ENCODE measurements around the gene AUTS2. TPM values are rescaled to one million over a fixed set of nuclear protein-coding genes. Genes with fewer than 3 reads are reported as not detected.

Gene AUTS2
- total RNA-seq, 4 donors from 2014 or later, result 14.9 to 27.2 (median 17.5) TPM

GRCh38 chr7:70766109-70766508 is 1167.8 kb downstream of the AUTS2 start:
- Histone ChIP-seq H3K27ac (no peak overlapping the region), H3K4me3 (replicated peaks in 1 of 3) (no peak overlapping the region), H3K27me3 (no peaks in the 10 kb centered on the region), H3K36me3 (no peaks in the 10 kb centered on the region), H3K4me1 (no peaks in the 10 kb centered on the region), H3K9me3 (no peaks in the 10 kb centered on the region)
- intact Hi-C loops (cut with DNase I), result no loop called here
- no peak for DNase-seq
- WGBS, 2 donors, result 98 to 99% methylated on average over 21 of the region's 21 CpGs
- TF ChIP-seq POLR2A (IDR thresholded peaks at IDR 0.05) (no peak), CTCF (IDR thresholded peaks at IDR 0.05) (no peak)

- H3K4me1 ChIP-seq, result no peaks in the 10 kb centered on the region
- DNase-seq, result no peak
- H3K27ac ChIP-seq, result no peak overlapping the region
- H3K9me3 ChIP-seq, result no peaks in the 10 kb centered on the region
- intact Hi-C loops (cut with DNase I), result no loop called here
- H3K27me3 ChIP-seq, result no peaks in the 10 kb centered on the region
- H3K4me3 ChIP-seq (replicated peaks in 1 of 3), result no peak overlapping the region
- H3K36me3 ChIP-seq, result no peaks in the 10 kb centered on the region
- 97 to 99% methylated on average over 4 of the region's 4 CpGs for WGBS, 2 donors
- TF ChIP-seq CTCF (IDR thresholded peaks at IDR 0.05) (no peak), POLR2A (IDR thresholded peaks at IDR 0.05) (no peak)
These were observed 1168.4 kb downstream of the AUTS2 start for GRCh38 chr7:70766694-70767093.

- no peaks in the 10 kb centered on the region for H3K4me1 ChIP-seq
- H3K9me3 ChIP-seq, result no peaks in the 10 kb centered on the region
- H3K4me3 ChIP-seq (replicated peaks in 1 of 3), result no peak overlapping the region
- no peaks in the 10 kb centered on the region for H3K36me3 ChIP-seq
- H3K27ac ChIP-seq, result no peak overlapping the region
- intact Hi-C loops (cut with DNase I), result no loop called here
- 91 to 95% methylated on average over 5 of the region's 5 CpGs for WGBS, 2 donors
- no peaks in the 10 kb centered on the region for H3K27me3 ChIP-seq
- TF ChIP-seq CTCF (IDR thresholded peaks at IDR 0.05), result no peak
- TF ChIP-seq POLR2A (IDR thresholded peaks at IDR 0.05), result no peak
- no peak for DNase-seq
These were observed 1171.9 kb downstream of the AUTS2 start for GRCh38 chr7:70770154-70770553.

GRCh38 chr7:70771451-70771850 is 1173.2 kb downstream of the AUTS2 start:
- WGBS, 2 donors, result 80 to 86% methylated on average over 10 of the region's 10 CpGs
- no peak overlapping the region for H3K4me3 ChIP-seq (replicated peaks in 1 of 3)
- intact Hi-C loops (cut with DNase I), result no loop called here
- no peaks in the 10 kb centered on the region for H3K36me3 ChIP-seq
- no peaks in the 10 kb centered on the region for H3K27me3 ChIP-seq
- no peak for DNase-seq
- no peaks in the 10 kb centered on the region for H3K9me3 ChIP-seq
- TF ChIP-seq POLR2A (IDR thresholded peaks at IDR 0.05), result no peak
- H3K27ac ChIP-seq, result no peak overlapping the region
- peaks cover 0 to 2% of the 10 kb centered on the region in 2 donors for H3K4me1 ChIP-seq

- no peaks in the 10 kb centered on the region for H3K36me3 ChIP-seq
- no peaks in the 10 kb centered on the region for H3K9me3 ChIP-seq
- 88 to 94% methylated on average over 4 of the region's 4 CpGs for WGBS, 2 donors
- H3K4me3 ChIP-seq (replicated peaks in 1 of 3), result no peak overlapping the region
- no peak for TF ChIP-seq CTCF (IDR thresholded peaks at IDR 0.05)
- no peak for TF ChIP-seq POLR2A (IDR thresholded peaks at IDR 0.05)
- intact Hi-C loops (cut with DNase I), result no loop called here
- no peaks in the 10 kb centered on the region for H3K27me3 ChIP-seq
- no peak overlapping the region for H3K27ac ChIP-seq
- peaks cover 0 to 7% of the 10 kb centered on the region in 2 donors for H3K4me1 ChIP-seq
- no peak for DNase-seq
These were observed 1174.6 kb downstream of the AUTS2 start for GRCh38 chr7:70772891-70773290.

- 91 to 96% methylated on average over 4 of the region's 4 CpGs for WGBS, 2 donors
- Histone ChIP-seq H3K36me3 (no peaks in the 10 kb centered on the region), H3K4me1 (peaks cover 0 to 7% of the 10 kb centered on the region in 2 donors), H3K27ac (no peak overlapping the region), H3K27me3 (no peaks in the 10 kb centered on the region), H3K9me3 (no peaks in the 10 kb centered on the region), H3K4me3 (replicated peaks in 1 of 3) (no peak overlapping the region)
- TF ChIP-seq CTCF (IDR thresholded peaks at IDR 0.05) (no peak), POLR2A (IDR thresholded peaks at IDR 0.05) (no peak)
- intact Hi-C loops (cut with DNase I), result no loop called here
- DNase-seq, result no peak
These were observed 1175.1 kb downstream of the AUTS2 start for GRCh38 chr7:70773406-70773805.

All from thyroid gland (tissue), 4 donors.